GM18867 (cell line): Measurements from ENCODE around the gene MACIR.

Source experiments
- ATAC-seq: cut with Tn5 transposase; IDR thresholded peaks from one replicate; pipeline ENCODE4 v1.9.1; 2021; ENCODE audit warnings: mild to moderate bottlenecking, moderate library complexity; ENCODE audit not compliant: unreplicated experiment

The MACIR gene

GRCh38 chr5:103244398-103244797 is 14.2 kb upstream of the MACIR start:
- ATAC-seq, result no peak

- ATAC-seq, result no peak
These were observed 12.8 kb upstream of the MACIR start for GRCh38 chr5:103245761-103246160.

- no peak for ATAC-seq
These were observed 11.4 kb upstream of the MACIR start for GRCh38 chr5:103247118-103247517.

- ATAC-seq, result no peak
These were observed 9.5 kb upstream of the MACIR start for GRCh38 chr5:103249068-103249467.

- ATAC-seq, result no peak
These were observed 3.6 kb upstream of the MACIR start for GRCh38 chr5:103254921-103255320.

- ATAC-seq, result no peak
These were observed 2.9 kb upstream of the MACIR start for GRCh38 chr5:103255691-103256090.

GRCh38 chr5:103256178-103256577 is 2.4 kb upstream of the MACIR start:
- ATAC-seq, result no peak

- ATAC-seq, result peak; percentile 39
These were observed 568 bp downstream of the MACIR start for GRCh38 chr5:103258957-103259704.

GRCh38 chr5:103259705-103260355 is 1.3 kb downstream of the MACIR start:
- no peak for ATAC-seq

- ATAC-seq, result peak; percentile 38
These were observed 2.4 kb downstream of the MACIR start for GRCh38 chr5:103260951-103261350.

- ATAC-seq, result no peak
These were observed 3.9 kb downstream of the MACIR start for GRCh38 chr5:103262422-103262871.

- ATAC-seq, result no peak
These were observed 4.5 kb downstream of the MACIR start for GRCh38 chr5:103263054-103263453.

GRCh38 chr5:103264508-103264907 is 5.9 kb downstream of the MACIR start:
- no peak for ATAC-seq

GRCh38 chr5:103270581-103270980 is 12.0 kb downstream of the MACIR start:
- ATAC-seq, result no peak

- peak; percentile 41 for ATAC-seq
These were observed 13.2 kb downstream of the MACIR start for GRCh38 chr5:103271570-103272289.

- ATAC-seq, result no peak
These were observed 13.8 kb downstream of the MACIR start for GRCh38 chr5:103272377-103272776.

- ATAC-seq, result no peak
These were observed 15.4 kb downstream of the MACIR start for GRCh38 chr5:103273952-103274351.

- no peak for ATAC-seq
These were observed 17.3 kb downstream of the MACIR start for GRCh38 chr5:103275851-103276250.

GRCh38 chr5:103280967-103281366 is 22.4 kb downstream of the MACIR start:
- no peak for ATAC-seq

- ATAC-seq, result no peak
These were observed 24.6 kb downstream of the MACIR start for GRCh38 chr5:103283120-103283519.

- no peak for ATAC-seq
These were observed 25.3 kb downstream of the MACIR start for GRCh38 chr5:103283869-103284268.

GRCh38 chr5:103286622-103287021 is 28.1 kb downstream of the MACIR start:
- ATAC-seq, result no peak
